ENCODE measurements around the gene BSPH1. TPM values are rescaled to one million over a fixed set of nuclear protein-coding genes. Genes with fewer than 3 reads are reported as not detected.

Gene BSPH1
- total and polyA plus RNA-seq, 2 of the 13 experiments (the other 11 are each of a cell fraction or from before 2014, with no cell fraction given): not detected

GRCh38 chr19:48010932-48011758 is 19.2 kb upstream of the BSPH1 start:
- TF ChIP-seq ATF7 (IDR thresholded peaks at IDR 0.05): peak; percentile 93
- no peak for TF ChIP-seq ATF7 (CRISPR knock-in tag; IDR thresholded peaks at IDR 0.05)
- TF ChIP-seq ZNF225 (CRISPR knock-in tag; IDR thresholded peaks at IDR 0.05): no peak
- TF ChIP-seq CREB1 (IDR thresholded peaks at IDR 0.05): peak; percentile 99
- no peak for TF ChIP-seq CREB1 (CRISPR knock-in tag; IDR thresholded peaks at IDR 0.05)
- Histone ChIP-seq H3K27me3 (ENCODE audit: control insufficient read depth in 1 of 2, insufficient read depth in 2 of 2, low read length in 2 of 2) (peaks cover 1 to 10% of the 10 kb centered on the region in 2 experiments; a peak in 2 of 5 replicates), H3K4me3 (replicated peaks in 1 of 3; ENCODE audit: insufficient read depth in 1 of 3, low read depth in 2 of 3, low read length in 3 of 3) (no peak overlapping the region), H3K27ac (ENCODE audit: extremely low read length, insufficient read depth, low read length) (no peak overlapping the region), H3K9ac (ENCODE audit: insufficient read depth, low read depth, low read length) (no peak overlapping the region), H3K36me3 (replicated peaks in 1 of 2; ENCODE audit: control insufficient read depth in 1 of 2, insufficient read depth in 2 of 2, low read length in 2 of 2) (no peaks in the 10 kb centered on the region), H4K20me1 (ENCODE audit: insufficient read depth, low read length) (no peaks in the 10 kb centered on the region), H2AFZ (ENCODE audit: low read length) (no peak overlapping the region), H3K79me2 (ENCODE audit: insufficient read depth, low read length) (no peaks in the 10 kb centered on the region), H3K4me2 (ENCODE audit: low read depth, low read length) (no peak overlapping the region), H3K9me3 (ENCODE audit: low read length) (no peaks in the 10 kb centered on the region), H3K4me1 (ENCODE audit: insufficient read depth, low read length) (no peaks in the 10 kb centered on the region)
- no TSS peak for BruUV-seq (replicated peaks)
- FAIRE-seq: no peak
- in situ Hi-C loops (cut with HindIII; ENCODE audit: extremely low pct_ligation_motif_present, low pct_unique_long_range_greater_than_20kb) (no loop called here), intact Hi-C loops (cut with micrococcal nuclease; ENCODE audit: unreplicated experiment) (no loop called here)
- ChIA-PET POLR2A (no interaction called here), CTCF (ENCODE audit: low intra/inter-chr PET ratio, low total read pairs) (no interaction called here)
- 38% methylated on average over 11 of the region's 11 CpGs for WGBS (ENCODE audit: low lambda C conversion rate)
- DNase-seq (ENCODE audit: low spot score): no peak
- ATAC-seq: no peak

GRCh38 chr19:48006762-48007161 is 14.8 kb upstream of the BSPH1 start:
- no peaks in the 10 kb centered on the region for H3K79me2 ChIP-seq (ENCODE audit: insufficient read depth, low read length)
- ATAC-seq (no peak), FAIRE-seq (no peak), DNase-seq (ENCODE audit: low spot score) (peak; percentile 15)
- ChIA-PET CTCF (ENCODE audit: low intra/inter-chr PET ratio, low total read pairs) (no interaction called here), POLR2A (no interaction called here)
- H3K9me3 ChIP-seq (ENCODE audit: low read length): no peaks in the 10 kb centered on the region
- H4K20me1 ChIP-seq (ENCODE audit: insufficient read depth, low read length): no peaks in the 10 kb centered on the region
- intact Hi-C loops (cut with micrococcal nuclease; ENCODE audit: unreplicated experiment) (no loop called here), in situ Hi-C loops (cut with HindIII; ENCODE audit: extremely low pct_ligation_motif_present, low pct_unique_long_range_greater_than_20kb) (no loop called here)
- WGBS (ENCODE audit: low lambda C conversion rate): 30% methylated on average over 6 of the region's 6 CpGs
- H3K27me3 ChIP-seq (ENCODE audit: control insufficient read depth in 1 of 2, insufficient read depth in 2 of 2, low read length in 2 of 2): no peaks in the 10 kb centered on the region; a peak in 1 of 5 replicates
- H3K4me1 ChIP-seq (ENCODE audit: insufficient read depth, low read length): no peaks in the 10 kb centered on the region
- H3K27ac ChIP-seq (ENCODE audit: extremely low read length, insufficient read depth, low read length): no peak overlapping the region
- H3K4me2 ChIP-seq (ENCODE audit: low read depth, low read length): peak overlapping the region; percentile 33; the same call in 1 of the 2 replicates
- no TSS peak for BruUV-seq (replicated peaks)
- H3K36me3 ChIP-seq (replicated peaks in 1 of 2; ENCODE audit: control insufficient read depth in 1 of 2, insufficient read depth in 2 of 2, low read length in 2 of 2): no peaks in the 10 kb centered on the region
- H3K9ac ChIP-seq (ENCODE audit: insufficient read depth, low read depth, low read length): no peak overlapping the region
- H3K4me3 ChIP-seq (replicated peaks in 1 of 3; ENCODE audit: insufficient read depth in 1 of 3, low read depth in 2 of 3, low read length in 3 of 3): no peak overlapping the region; a peak in 1 of 6 replicates
- H2AFZ ChIP-seq (ENCODE audit: low read length): peak overlapping the region; percentile 20
- TF ChIP-seq AFF4 (CRISPR knock-in tag; IDR thresholded peaks at IDR 0.05): no peak
- peak; percentile 98 for TF ChIP-seq ZNF574 (CRISPR knock-in tag; IDR thresholded peaks at IDR 0.05)
- TF ChIP-seq CTCF (CRISPR knock-in tag; IDR thresholded peaks at IDR 0.05): peak; percentile 29
- no peak for TF ChIP-seq ZNF557 (CRISPR knock-in tag; IDR thresholded peaks at IDR 0.05)
- peak; percentile 61; the same call in 1 of the 2 replicates for TF ChIP-seq ZMYM4 (CRISPR knock-in tag; IDR thresholded peaks at IDR 0.05)
